ENCODE data around the gene C5orf34. TPM values are rescaled to one million over a fixed set of nuclear protein-coding genes. Genes with fewer than 3 reads are reported as not detected.
"Not testable (repeated sequence)": the region's sequence is repeated elsewhere in the genome, so short reads cannot be mapped to it uniquely, and the experiment has no call there.

The C5orf34 gene
- total and polyA plus RNA-seq, 8 donors, result 1.00 to 7.2 (median 1.6) TPM; not detected in 2

DNA sequence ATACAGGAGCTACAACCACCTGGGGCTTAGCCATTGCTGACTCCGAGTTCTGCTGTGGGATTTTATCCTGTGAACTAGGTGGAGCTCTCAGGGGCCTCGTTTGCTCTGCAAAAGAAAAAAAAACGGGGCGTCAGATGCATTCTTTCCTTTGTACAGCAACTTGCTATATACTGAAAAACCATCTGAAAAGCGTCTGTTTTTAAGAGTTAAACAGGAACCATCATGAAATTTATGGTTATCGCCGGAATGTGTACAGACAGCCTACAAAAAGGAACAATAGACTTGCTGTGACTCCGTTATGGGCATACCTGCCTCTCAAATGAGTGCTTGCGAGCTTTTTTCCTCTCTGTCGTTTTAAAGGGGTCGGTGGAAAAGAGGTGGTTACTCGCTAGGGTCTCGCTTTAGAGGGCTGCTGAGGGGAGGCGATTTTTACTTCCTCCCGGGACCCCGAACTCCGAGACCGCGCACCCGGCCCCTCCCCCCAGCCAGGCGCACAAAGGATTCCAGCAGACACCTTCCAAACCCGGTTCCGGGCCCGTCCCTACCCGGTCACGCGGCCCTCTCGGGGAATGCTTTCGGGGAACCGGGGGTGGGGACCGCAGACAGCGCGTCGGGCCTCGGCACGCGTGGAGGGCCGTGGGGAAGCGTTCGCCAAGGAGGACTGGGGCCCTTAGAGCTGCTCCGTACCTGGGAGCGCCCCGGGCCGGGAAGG is 41.1 kb upstream of the C5orf34 start:
- Histone ChIP-seq H3K27me3 (no peaks in the 10 kb centered on the region), H3K27ac (peak overlapping the region; percentile 93 to 99 (median 98)), H3K4me1 (peaks cover 28 to 60% (median 41%) of the 10 kb centered on the region in 4 donors), H3K36me3 (peaks cover 0 to 27% (median 21%) of the 10 kb centered on the region in 4 donors), H3K4me3 (peak overlapping the region; percentile 79 to 92 (median 84)), H3K9me3 (no peaks in the 10 kb centered on the region)
- TF ChIP-seq CTCF (IDR thresholded peaks at IDR 0.05) (no peak), POLR2AphosphoS5 (IDR thresholded peaks at IDR 0.05) (no peak), EP300 (IDR thresholded peaks at IDR 0.05) (no peak), POLR2A (IDR thresholded peaks at IDR 0.05) (no peak)
- WGBS, 5 donors, result 0% methylated on average over 32 to 44 of the region's 44 CpGs
- peak; percentile 46 to 82 for DNase-seq
- intact Hi-C loops (cut with DNase I; ENCODE audit: low total_unique reads), result no loop called here

DNA sequence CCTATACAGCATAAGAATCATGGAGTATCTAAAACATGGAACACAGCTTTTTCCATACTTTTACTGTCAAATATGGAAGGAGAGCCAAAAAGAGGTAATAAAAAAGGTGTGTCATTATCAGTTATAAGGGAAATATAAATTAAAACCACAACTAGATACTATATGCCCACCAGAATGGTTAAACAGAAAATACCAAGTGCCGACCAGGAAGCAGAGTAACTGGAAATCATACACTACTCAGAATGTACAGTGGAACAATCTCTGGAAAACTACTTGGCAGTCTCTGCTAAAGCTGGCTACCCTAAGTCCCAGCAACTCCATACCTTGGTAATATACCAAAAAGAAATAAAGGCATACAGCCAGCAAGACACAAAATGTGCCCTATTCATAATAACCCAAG is 39.5 kb upstream of the C5orf34 start:
- H3K4me1 ChIP-seq, result peaks cover 28 to 63% (median 45%) of the 10 kb centered on the region in 4 donors

DNA sequence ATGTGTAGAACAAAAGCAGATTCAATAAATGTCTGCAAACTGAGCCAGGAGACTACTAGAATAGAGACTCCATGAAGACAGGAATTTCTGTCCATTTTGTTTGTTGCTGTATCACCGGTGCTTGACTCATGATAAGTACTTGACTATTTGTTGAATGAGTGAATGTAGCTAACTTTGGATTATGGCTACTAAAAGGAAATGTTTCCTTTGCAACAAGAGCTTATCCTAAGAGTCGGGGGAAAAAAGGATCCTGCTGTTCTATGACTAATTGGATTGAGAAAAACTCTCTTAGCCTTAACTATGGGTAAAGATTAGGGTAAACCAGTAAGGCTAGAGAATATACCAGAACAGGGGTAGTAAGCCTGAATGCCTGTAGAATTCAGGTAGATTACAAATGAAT is 38.4 kb upstream of the C5orf34 start:
- Histone ChIP-seq H3K4me3 (no peak overlapping the region), H3K36me3 (peaks cover 5 to 48% (median 45%) of the 10 kb centered on the region in 4 donors), H3K27me3 (no peaks in the 10 kb centered on the region), H3K27ac (no peak overlapping the region), H3K4me1 (peaks cover 28 to 70% (median 47%) of the 10 kb centered on the region in 4 donors), H3K9me3 (no peaks in the 10 kb centered on the region)
- no peak for DNase-seq
- no peak for TF ChIP-seq POLR2AphosphoS5 (IDR thresholded peaks at IDR 0.05)
- intact Hi-C loops (cut with DNase I; ENCODE audit: low total_unique reads), result no loop called here
- 43 to 59% (median 55%) methylated on average over 2 of the region's 2 CpGs for WGBS, 5 donors

More for the DNA sequence above, 39.5 kb upstream of the C5orf34 start:
- intact Hi-C loops (cut with DNase I; ENCODE audit: low total_unique reads), result no loop called here
- no peak for DNase-seq
- 62 to 79% (median 76%) methylated on average over 1 of the region's 1 CpG for WGBS, 5 donors
- Histone ChIP-seq H3K27ac (no peak overlapping the region), H3K36me3 (peaks cover under 1 to 40% (median 34%) of the 10 kb centered on the region in 4 donors), H3K4me3 (peak overlapping the region in 1 of 4 donors; percentile 82), H3K27me3 (no peaks in the 10 kb centered on the region), H3K9me3 (no peaks in the 10 kb centered on the region)
- TF ChIP-seq EP300 (IDR thresholded peaks at IDR 0.05) (no peak), POLR2A (IDR thresholded peaks at IDR 0.05) (no peak), CTCF (IDR thresholded peaks at IDR 0.05) (no peak), POLR2AphosphoS5 (IDR thresholded peaks at IDR 0.05) (no peak)

DNA sequence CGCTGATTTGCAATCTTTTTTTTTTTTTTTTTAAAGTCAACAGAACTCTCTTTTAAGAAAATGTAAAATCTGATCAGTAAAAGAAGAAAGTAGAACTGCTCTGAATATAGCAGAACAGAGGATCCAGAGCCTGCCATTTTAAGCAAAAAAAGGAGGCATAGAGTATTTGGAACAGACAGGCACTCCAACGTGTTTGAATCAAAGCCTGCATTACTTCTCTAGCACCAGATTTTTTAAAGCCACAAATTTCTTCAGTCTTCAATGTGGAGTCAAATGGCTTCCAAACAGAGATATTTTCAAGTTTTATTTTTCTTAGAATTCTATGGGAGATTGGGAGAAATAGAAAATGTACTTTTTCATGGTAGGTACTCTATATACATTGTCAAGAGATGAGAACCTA is 36.8 kb upstream of the C5orf34 start:
- intact Hi-C loops (cut with DNase I; ENCODE audit: low total_unique reads), result no loop called here
- Histone ChIP-seq H3K27me3 (no peaks in the 10 kb centered on the region), H3K9me3 (no peaks in the 10 kb centered on the region), H3K4me1 (peaks cover 28 to 64% (median 47%) of the 10 kb centered on the region in 4 donors), H3K36me3 (peaks cover 5 to 63% (median 57%) of the 10 kb centered on the region in 4 donors), H3K4me3 (no peak overlapping the region), H3K27ac (no peak overlapping the region)
- WGBS, 5 donors, result 48 to 66% (median 62%) methylated on average over 2 of the region's 2 CpGs
- no peak for DNase-seq
- TF ChIP-seq POLR2AphosphoS5 (IDR thresholded peaks at IDR 0.05) (no peak), EP300 (IDR thresholded peaks at IDR 0.05) (no peak), CTCF (IDR thresholded peaks at IDR 0.05) (no peak), POLR2A (IDR thresholded peaks at IDR 0.05) (no peak)

- H3K9me3 ChIP-seq; DNase-seq; H3K27me3 ChIP-seq; H3K4me3 ChIP-seq; H3K27ac ChIP-seq; intact Hi-C loops (cut with DNase I; ENCODE audit: low total_unique reads): not testable (repeated sequence)
- Histone ChIP-seq H3K4me1 (peaks cover 15 to 46% (median 32%) of the 10 kb centered on the region in 4 donors), H3K36me3 (peaks cover 29 to 87% (median 81%) of the 10 kb centered on the region in 4 donors)
- 93 to 97% (median 95%) methylated on average over 8 of the region's 8 CpGs for WGBS, 5 donors
Observed at GRCh38 chr5:43549272-43549671, 34.3 kb upstream of the C5orf34 start.

All from stomach (tissue), 9 donors.